Lower leg skin (tissue), 3 donors: ENCODE data around the gene ESYT3.

Experiments used
- CTCF ChIP-seq, 3 donors: fragments of 450-650 bp; IDR thresholded peaks; one replicate each; pipeline ENCODE4 v1.5.1; 2016; ENCODE audit warnings: antibody characterized with exemption in 3 of 3, mild to moderate bottlenecking in 3 of 3, moderate library complexity in 2 of 3
- POLR2A ChIP-seq, 2 donors: fragments of 450-650 bp; IDR thresholded peaks; one replicate each; pipeline ENCODE4 v1.6.1; 2016 to 2017; ENCODE audit warnings: antibody characterized with exemption in 2 of 2, mild to moderate bottlenecking in 1 of 2, moderate library complexity in 1 of 2

- TF ChIP-seq CTCF (IDR thresholded peaks at IDR 0.05) (no peak), POLR2A (IDR thresholded peaks at IDR 0.05) (no peak)
Observed at GRCh38 chr3:138511945-138512344, 77.5 kb downstream of the ESYT3 start.
